GM10248 (cell line): ENCODE measurements around the gene AGBL5.

Experiments
- CTCF ChIA-PET: fragments of 300-600 bp; sonication (Branson Sonifier 250); formaldehyde crosslinking; extraction: SDS; loops from one replicate; lab custom pipeline; 2021; ENCODE audit warnings: antibody characterized with exemption; lab: Yijun Ruan, JAX
- POLR2A ChIA-PET: fragments of 350-650 bp; sonication (Branson Sonifier 250); formaldehyde crosslinking; extraction: SDS; loops from one replicate; lab custom pipeline; 2020; ENCODE audit warnings: antibody characterized with exemption; lab: Yijun Ruan, JAX
- DNase-seq: peaks from one replicate; pipeline ENCODE4 v3.0.0; 2012; ENCODE audit errors: extremely low spot score
- CTCF ChIP-seq: IDR thresholded peaks from 2 replicates; pipeline ENCODE4 v1.5.1; 2012; ENCODE audit warnings: mild to moderate bottlenecking, low read depth; ENCODE audit errors: extremely low read depth, missing control alignments, control extremely low read depth

The AGBL5 gene

GRCh38 chr2:27092696-27093429 is 41.4 kb downstream of the AGBL5 start:
- POLR2A ChIA-PET: no interaction called here
- CTCF ChIA-PET: interaction anchor here (1.4 to 10.8 kb wide), 7 partner anchors 8 to 590 kb away, joined by 3 to 105 read pairs (median 6); partner anchors contain the start of gene KHK
- no peak for DNase-seq
- TF ChIP-seq CTCF: no peak

GRCh38 chr2:27093430-27094352 is 42.2 kb downstream of the AGBL5 start:
- no peak for DNase-seq
- CTCF ChIA-PET: interaction anchor here (1.4 to 10.8 kb wide), 7 partner anchors 9 to 590 kb away, joined by 3 to 105 read pairs (median 6); partner anchors contain the start of gene KHK
- POLR2A ChIA-PET: no interaction called here
- no peak for TF ChIP-seq CTCF

- CTCF ChIA-PET: interaction anchor here (1.2 to 10.8 kb wide), 7 partner anchors 10 to 210 kb away, joined by 3 to 136 read pairs (median 8); partner anchors contain the start of genes KHK and TRIM54
- TF ChIP-seq CTCF: no peak
- POLR2A ChIA-PET: no interaction called here
- no peak for DNase-seq
Observed at GRCh38 chr2:27094353-27094984, 43.0 kb downstream of the AGBL5 start.

- no peak for TF ChIP-seq CTCF
- ChIA-PET CTCF (interaction anchor here (1.2 to 10.8 kb wide), 5 partner anchors 10 to 186 kb away, joined by 3 to 136 read pairs (median 33); partner anchors contain the start of genes KHK and TRIM54), POLR2A (no interaction called here)
Observed at GRCh38 chr2:27095427-27095744, 43.9 kb downstream of the AGBL5 start.

DNA sequence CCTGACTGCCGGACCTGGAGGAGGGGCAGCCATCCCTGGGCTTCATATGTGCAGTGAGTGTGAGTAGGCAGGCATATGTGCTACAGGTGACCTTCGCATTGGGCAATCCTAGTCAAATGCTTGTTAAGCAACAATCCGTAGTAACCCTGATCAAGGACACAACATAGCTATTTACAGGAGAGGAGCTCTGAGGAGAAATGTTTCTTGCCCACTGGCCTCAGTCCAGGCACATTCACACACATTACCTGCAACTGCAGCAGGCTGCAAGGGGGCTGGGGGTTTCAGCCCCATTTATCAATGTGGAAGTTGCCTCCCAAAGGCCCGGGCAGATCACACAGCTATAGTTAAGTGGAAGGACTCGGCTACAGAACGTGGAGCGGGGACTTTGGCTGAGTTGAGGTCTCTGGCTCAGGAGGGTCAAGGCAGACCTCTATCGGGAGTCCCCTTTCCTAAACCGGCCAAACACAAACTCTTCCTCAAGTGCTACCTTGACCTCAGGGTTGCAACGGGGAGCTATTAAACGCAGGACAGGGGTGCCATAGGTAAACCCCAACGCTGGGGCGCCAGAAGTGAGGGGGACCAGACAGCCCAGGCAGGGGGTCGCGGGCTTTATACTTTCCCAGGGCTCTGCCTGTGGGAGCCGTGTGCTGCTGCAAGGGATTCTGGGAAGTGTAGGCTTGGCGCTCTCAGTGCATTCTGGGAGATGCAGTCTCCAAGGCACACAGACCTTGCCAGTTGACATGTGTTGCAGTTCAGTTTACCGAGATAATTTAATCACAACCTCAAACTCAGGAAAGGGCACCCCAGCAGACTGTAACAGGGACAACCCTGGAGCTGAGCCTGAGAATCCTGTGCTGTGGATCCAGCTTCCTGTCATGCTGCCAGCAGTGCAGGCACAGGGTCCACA is 44.5 kb downstream of the AGBL5 start:
- POLR2A ChIA-PET: no interaction called here
- DNase-seq: peak; percentile 85
- CTCF ChIA-PET: interaction anchor here (1.0 to 10.8 kb wide), 11 partner anchors 10 to 207 kb away, joined by 3 to 136 read pairs (median 5); partner anchors contain the start of genes KHK and TRIM54
- no peak for TF ChIP-seq CTCF

More at GRCh38 chr2:27095427-27095744, 43.9 kb downstream of the AGBL5 start:
- no peak for DNase-seq
